ENCODE measurements around the gene PLEKHG5.

GRCh38 chr1:6483017-6483760, 8.3 kb downstream of the PLEKHG5 start:
- TF ChIP-seq CTCF (IDR thresholded peaks at IDR 0.05 in 8 of 11, conservative IDR thresholded peaks at IDR 0.05 in 3 of 11): no peak
- TF ChIP-seq POLR2AphosphoS5 (IDR thresholded peaks at IDR 0.05): no peak
- no peak for TF ChIP-seq POLR2A (IDR thresholded peaks at IDR 0.05)

Data from spleen (tissue), 7 donors.